GM11168 (cell line): Measurements from ENCODE around the gene CFC1.
"Not testable (repeated sequence)": the region's sequence is repeated elsewhere in the genome, so short reads cannot be mapped to it uniquely, and the experiment has no call there.

ENCODE experiments used
- in situ Hi-C: fragments of 300-500 bp; cut with MboI; formaldehyde crosslinking; loops from one replicate; pipeline ENCODE4 v1.12.0; 2022; ENCODE audit warnings: low sequenced_read_pairs; ENCODE audit not compliant: unreplicated experiment

CFC1 gene

GRCh38 chr2:130599393-130599792, at the start of gene CFC1:
Gene CFC1 (minus strand): TSS chr2:130599575. CDS start chr2:130599287, 288 bp downstream.
- in situ Hi-C loops, result not testable (repeated sequence)

DNA sequence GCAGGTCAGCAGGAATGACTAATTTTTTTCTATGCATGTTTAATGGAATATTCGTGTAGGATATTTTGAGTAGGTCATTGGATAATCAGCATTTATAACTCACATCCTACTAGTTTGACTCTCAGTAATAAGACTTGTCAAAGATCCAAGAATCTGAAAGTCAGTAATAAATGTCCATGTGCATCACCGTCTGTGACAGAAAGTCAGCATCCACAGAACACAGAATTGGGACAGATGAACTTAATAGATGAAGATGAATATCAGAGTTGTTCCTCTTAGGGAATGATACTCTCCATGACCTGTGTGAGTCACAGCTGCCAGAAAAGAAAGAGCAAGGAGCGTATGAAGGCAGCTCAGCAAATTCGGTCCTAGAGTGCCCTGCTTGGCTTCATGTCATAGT, 42.3 kb upstream of the CFC1 start:
- in situ Hi-C loops, result loop anchor here (5.0 kb wide), 1 partner anchor 164 kb away; no protein-coding TSS in a partner anchor

DNA sequence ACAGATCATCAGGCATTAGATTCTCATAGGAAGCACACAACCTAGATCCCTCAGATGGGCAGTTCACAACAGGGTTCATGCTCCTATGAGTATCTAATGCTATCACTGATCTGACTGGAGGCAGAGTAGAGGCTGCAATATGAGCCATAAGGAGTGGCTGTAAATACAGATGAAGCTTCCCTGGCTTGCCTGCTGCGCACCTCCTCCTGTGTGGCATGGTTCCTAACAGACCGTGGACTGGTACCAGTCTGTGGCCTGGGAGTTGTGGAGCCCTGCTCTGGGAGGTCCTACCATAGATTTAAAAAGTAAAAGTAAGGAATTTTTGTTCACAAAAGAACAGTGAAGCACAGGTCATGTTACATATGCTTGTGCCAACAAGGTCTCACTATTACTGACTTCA, 39.6 kb upstream of the CFC1 start:
- in situ Hi-C loops, result not testable (repeated sequence)

DNA sequence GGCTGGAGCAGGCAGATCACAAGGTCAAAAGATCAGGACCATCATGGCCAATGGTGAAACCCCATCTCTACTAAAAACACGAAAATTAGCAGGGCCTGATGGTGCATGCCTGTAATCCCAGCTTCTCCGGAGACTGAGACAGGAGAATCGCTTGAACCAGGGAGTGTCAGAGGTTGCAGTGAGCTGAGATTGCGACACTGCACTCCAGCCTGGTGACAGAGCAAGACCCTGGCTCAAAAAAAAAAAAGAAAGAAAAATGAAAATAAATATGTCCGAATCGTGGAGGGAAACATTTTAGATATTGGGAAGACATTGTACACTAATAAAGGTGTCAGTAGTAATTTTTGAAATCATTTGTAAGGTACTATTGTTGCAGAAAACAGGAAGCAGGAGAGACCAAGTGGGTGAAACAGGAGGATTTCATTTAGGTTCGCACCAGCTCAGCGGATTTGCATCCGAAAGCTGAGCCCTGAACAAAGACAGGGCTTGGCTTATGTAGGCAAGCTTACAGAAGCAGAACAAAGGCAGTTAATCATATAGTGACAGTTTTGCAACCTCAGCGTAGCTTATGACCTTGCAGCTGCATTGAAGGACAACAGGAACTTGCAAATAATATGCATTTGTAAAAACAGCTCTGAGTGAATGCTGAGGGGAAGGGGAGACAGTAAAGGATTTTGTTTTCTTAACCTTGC, 29.6 kb upstream of the CFC1 start:
- in situ Hi-C loops, result not testable (repeated sequence)

DNA sequence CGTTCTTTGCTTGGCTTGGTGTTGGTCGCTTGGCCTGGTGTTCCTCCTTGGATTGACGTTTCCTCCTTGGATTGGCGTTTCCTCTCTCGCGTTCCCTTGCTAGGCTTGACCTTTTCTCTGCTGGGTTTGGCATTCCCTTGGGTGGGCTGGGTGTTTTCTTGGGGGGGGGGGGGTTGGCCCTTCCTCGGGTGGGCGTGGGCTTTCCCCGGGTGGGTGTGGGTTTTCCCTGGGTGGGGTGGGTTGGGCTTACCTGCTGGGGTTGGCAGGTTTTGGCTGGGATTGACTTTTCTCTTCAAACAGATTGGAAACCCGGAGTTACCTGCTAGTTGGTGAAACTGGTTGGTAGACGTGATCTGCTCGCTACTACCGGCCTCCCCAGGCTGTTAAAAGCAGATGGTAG, 11.8 kb upstream of the CFC1 start, which contains the start of gene POTEJ:
Gene POTEJ, plus strand, starts transcription at position 301 of the 400 bp plus-strand sequence. Its CDS starts 93 bp downstream, at position 394.
- in situ Hi-C loops, result loop anchor here (25.0 kb wide), 1 partner anchor 976 kb away; no protein-coding TSS in a partner anchor

DNA sequence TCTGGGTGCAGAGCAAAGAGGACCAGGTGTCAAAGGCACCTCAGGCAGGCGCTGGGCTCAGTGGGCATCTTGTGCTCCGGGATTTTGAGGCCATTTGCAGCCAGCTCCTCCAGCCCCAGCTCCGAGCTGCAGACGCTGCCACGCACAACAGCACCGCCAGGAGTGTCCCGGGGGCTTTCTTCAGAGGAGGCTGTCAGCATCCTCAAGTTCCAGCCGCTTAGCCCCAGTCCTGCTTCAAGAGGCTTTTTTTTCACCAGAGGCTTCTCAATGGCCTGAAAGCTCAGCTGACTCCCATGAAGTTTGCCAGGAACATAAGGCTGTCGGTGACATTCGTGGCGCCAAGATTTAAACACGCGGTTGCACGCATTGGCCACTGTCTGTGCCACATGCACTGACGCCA, 11.1 kb upstream of the CFC1 start:
- in situ Hi-C loops, result loop anchor here (25.0 kb wide), 1 partner anchor 977 kb away; no protein-coding TSS in a partner anchor

GRCh38 chr2:130609002-130609920, 9.9 kb upstream of the CFC1 start:
- in situ Hi-C loops, result loop anchor here (25.0 kb wide), 1 partner anchor 978 kb away; no protein-coding TSS in a partner anchor

DNA sequence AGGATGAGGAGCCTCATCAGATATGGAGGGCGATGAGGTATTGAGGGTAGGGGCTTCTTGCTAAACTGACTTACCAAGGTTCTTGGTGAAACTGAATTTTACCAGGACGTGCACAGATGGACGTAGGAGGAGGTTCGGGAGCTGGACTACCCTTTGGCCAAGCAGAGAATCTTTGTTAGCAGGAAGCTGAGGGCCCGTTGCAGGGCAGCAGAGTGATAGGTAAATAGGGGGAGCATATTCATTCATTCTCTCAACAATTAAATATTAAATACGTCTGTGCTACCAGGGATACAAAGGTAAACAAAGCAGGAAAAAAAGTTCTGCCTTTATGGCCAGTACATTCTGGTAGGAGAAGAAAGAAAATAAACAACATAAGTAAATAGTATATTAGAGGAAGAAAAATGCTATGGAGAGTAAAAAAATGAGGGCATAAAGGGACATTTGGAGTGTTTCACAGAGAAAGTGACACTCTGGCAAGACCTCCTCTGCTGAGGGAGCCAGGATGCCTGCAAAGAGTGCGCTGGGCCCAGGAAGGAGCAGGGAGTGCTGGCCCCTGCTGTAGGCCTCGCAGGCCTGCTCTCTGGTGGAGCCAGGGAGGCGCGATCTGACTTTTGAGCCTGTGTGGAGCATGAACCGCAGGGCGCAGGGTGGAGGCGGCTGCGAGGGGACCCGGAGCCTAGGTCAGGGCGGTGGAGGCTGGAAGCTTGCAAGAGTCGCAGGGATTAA, 9.1 kb upstream of the CFC1 start:
- in situ Hi-C loops, result loop anchor here (25.0 kb wide), 1 partner anchor 979 kb away; no protein-coding TSS in a partner anchor

- in situ Hi-C loops, result loop anchor here (25.0 kb wide), 1 partner anchor 986 kb away; no protein-coding TSS in a partner anchor
These were observed 2.4 kb upstream of the CFC1 start for GRCh38 chr2:130601648-130602302.

DNA sequence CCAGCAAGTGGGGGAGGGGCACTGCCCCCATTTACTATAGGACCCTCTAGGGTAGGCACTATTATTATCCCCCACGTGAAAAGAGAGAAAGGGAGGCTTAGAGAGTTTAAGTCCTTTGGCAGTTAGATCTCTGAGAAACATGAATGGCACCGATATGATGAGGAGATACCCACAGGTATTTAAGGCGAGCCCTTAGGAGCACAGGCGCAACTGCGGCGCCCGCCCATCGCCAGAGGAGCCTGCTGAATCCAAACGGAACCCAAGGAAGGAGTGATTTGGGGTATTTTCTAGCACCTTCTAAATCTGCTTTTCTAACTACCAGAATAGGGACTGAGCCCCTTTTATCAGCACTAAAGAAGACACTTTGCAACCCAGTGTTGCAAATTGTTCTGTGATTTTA, 551 bp upstream of the CFC1 start:
- in situ Hi-C loops, result loop anchor here (25.0 kb wide), 1 partner anchor 987 kb away; no protein-coding TSS in a partner anchor

- in situ Hi-C loops, result not testable (repeated sequence)
These were observed 912 bp downstream of the CFC1 start for GRCh38 chr2:130598463-130598862.

DNA sequence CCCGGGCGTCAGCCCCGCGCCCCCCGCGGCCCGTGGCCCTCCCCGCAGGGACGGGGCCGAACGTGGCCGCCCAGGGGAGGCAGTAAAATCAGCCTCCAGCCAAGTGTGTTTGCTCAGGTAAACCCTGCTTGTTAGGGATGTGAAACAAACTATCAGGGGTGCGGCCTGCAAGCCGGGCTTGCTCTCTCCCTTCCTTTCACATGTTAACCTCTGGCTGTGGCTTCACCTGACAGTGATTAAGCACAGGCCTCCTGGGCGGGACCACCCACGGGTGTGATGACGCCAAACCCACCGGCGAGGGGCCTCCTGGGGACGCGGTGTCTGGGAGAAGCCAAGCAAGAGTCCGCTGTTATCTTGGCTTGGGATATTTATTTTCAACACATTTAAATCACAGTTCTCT, 1.4 kb downstream of the CFC1 start:
- in situ Hi-C loops, result not testable (repeated sequence)

GRCh38 chr2:130596757-130597156, 2.6 kb downstream of the CFC1 start:
- in situ Hi-C loops, result not testable (repeated sequence)

DNA sequence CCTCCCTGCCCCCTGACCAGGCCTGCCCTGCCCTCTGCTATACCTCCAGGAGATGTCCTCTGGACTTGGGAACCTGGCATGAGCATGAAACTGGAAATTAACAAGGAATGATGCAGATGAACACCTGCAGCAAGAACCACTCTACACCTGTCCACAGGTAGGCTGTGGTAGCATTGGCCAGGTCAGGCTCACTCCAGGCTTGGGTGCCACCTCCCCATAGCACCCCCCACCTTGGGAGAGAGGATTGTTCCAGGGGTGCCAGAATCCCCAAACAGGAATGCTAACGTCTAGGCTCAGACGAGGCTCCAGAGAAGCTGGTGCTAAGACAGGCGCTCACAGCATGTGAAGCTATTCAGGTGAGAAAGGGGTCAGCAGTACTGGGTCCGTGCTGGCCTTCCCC, 5.4 kb downstream of the CFC1 start:
- in situ Hi-C loops, result not testable (repeated sequence)

GRCh38 chr2:130592791-130593414, 6.5 kb downstream of the CFC1 start:
- in situ Hi-C loops, result not testable (repeated sequence)

- in situ Hi-C loops, result not testable (repeated sequence)
These were observed 8.5 kb downstream of the CFC1 start for GRCh38 chr2:130590842-130591359.

DNA sequence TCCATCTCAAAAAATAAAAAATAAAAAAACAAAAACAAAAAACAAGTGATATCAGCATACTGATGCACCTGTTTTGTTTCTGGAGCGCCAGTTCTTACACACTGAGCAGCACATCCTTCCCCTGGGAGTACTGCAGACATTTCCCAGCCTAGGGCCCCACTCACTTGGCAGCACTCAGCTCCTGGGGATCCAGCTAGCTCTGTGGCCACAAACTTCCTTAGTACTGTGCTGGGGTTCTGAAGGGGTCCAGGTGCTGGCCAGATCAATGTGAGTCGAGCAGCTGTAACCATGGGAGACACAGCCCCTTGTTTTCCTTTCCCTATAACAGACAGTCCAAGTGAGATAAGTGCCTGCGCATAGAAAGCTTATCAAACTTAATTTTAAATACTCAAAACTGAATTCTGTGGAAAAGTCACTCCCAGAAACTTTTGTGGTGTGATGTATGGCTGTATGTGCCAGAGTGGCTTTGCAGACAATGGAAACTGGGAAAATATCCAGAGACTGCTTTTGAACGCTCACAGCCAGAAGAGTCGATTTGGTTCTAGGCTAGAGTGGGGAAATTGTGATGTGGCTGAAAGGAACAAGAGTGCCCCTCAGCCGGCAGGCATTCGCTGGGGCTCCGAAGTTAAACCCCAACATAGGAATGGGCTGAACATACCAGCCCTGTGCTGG, 9.1 kb downstream of the CFC1 start:
- in situ Hi-C loops, result not testable (repeated sequence)
